HEK293 (cell line): ENCODE results near the gene POLR1E.

Source experiments
- GFI1B ChIP-seq: fragments of 450-650 bp; formaldehyde crosslinking; IDR thresholded peaks from 2 replicates; pipeline ENCODE4 v1.5.1; 2016; ENCODE audit warnings: missing biosample characterization, missing genetic modification characterization
- KLF17 ChIP-seq: fragments of 450-650 bp; formaldehyde crosslinking; IDR thresholded peaks from 2 replicates; pipeline ENCODE4 v1.5.1; 2016; ENCODE audit warnings: missing biosample characterization, missing genetic modification characterization
- OVOL3 ChIP-seq: fragments of 450-650 bp; formaldehyde crosslinking; IDR thresholded peaks from 2 replicates; pipeline ENCODE4 v1.5.1; 2016; ENCODE audit warnings: missing biosample characterization, missing genetic modification characterization
- PRDM1 ChIP-seq: fragments of 450-650 bp; formaldehyde crosslinking; IDR thresholded peaks from 2 replicates; pipeline ENCODE4; 2016; ENCODE audit warnings: missing biosample characterization, missing genetic modification characterization
- RBAK ChIP-seq: fragments of 450-650 bp; formaldehyde crosslinking; IDR thresholded peaks from 2 replicates; pipeline ENCODE4 v1.5.1; 2016; ENCODE audit warnings: missing biosample characterization, missing genetic modification characterization
- SCRT1 ChIP-seq: fragments of 450-650 bp; formaldehyde crosslinking; IDR thresholded peaks from 2 replicates; pipeline ENCODE4 v1.5.1; 2016; ENCODE audit warnings: missing biosample characterization, missing genetic modification characterization, borderline replicate concordance
- SP2 ChIP-seq: fragments of 450-650 bp; formaldehyde crosslinking; IDR thresholded peaks from 2 replicates; pipeline ENCODE4 v1.5.1; 2016; ENCODE audit warnings: missing biosample characterization, missing genetic modification characterization
- ZBTB20 ChIP-seq: fragments of 450-650 bp; formaldehyde crosslinking; IDR thresholded peaks from 2 replicates; pipeline ENCODE4 v1.5.1; 2016; ENCODE audit warnings: missing biosample characterization, missing genetic modification characterization
- ZBTB21 ChIP-seq: fragments of 450-650 bp; formaldehyde crosslinking; IDR thresholded peaks from 2 replicates; pipeline ENCODE4 v1.5.1; 2017; ENCODE audit warnings: missing biosample characterization, missing genetic modification characterization
- ZBTB49 ChIP-seq: fragments of 450-650 bp; formaldehyde crosslinking; IDR thresholded peaks from 2 replicates; pipeline ENCODE4 v1.5.1; 2016; ENCODE audit warnings: missing biosample characterization, missing genetic modification characterization, low read depth
- ZBTB7A ChIP-seq: fragments of 450-650 bp; formaldehyde crosslinking; IDR thresholded peaks from 2 replicates; pipeline ENCODE4 v1.5.1; 2016; ENCODE audit warnings: low read depth, missing biosample characterization, missing genetic modification characterization
- ZEB2 ChIP-seq: fragments of 450-650 bp; formaldehyde crosslinking; IDR thresholded peaks from 2 replicates; pipeline ENCODE4 v1.5.1; 2016; ENCODE audit warnings: missing biosample characterization, missing genetic modification characterization
- ZNF114 ChIP-seq: fragments of 450-650 bp; formaldehyde crosslinking; IDR thresholded peaks from 2 replicates; pipeline ENCODE4 v1.5.0; 2017; ENCODE audit warnings: missing biosample characterization, missing genetic modification characterization
- ZNF133 ChIP-seq: fragments of 450-650 bp; formaldehyde crosslinking; IDR thresholded peaks from 2 replicates; pipeline ENCODE4 v1.5.1; 2016; ENCODE audit warnings: missing biosample characterization, missing genetic modification characterization
- ZNF184 ChIP-seq: fragments of 450-650 bp; IDR thresholded peaks from 2 replicates; pipeline ENCODE4 v1.5.1; 2018; ENCODE audit warnings: missing biosample characterization, mild to moderate bottlenecking, missing genetic modification characterization
- ZNF211 ChIP-seq: fragments of 450-650 bp; formaldehyde crosslinking; IDR thresholded peaks from 2 replicates; pipeline ENCODE4 v1.5.1; 2016; ENCODE audit warnings: low read depth, missing biosample characterization, missing genetic modification characterization
- ZNF221 ChIP-seq: fragments of 450-650 bp; formaldehyde crosslinking; IDR thresholded peaks from 2 replicates; pipeline ENCODE4 v1.5.1; 2017; ENCODE audit warnings: missing biosample characterization, missing genetic modification characterization, borderline replicate concordance
- ZNF248 ChIP-seq: fragments of 450-650 bp; formaldehyde crosslinking; IDR thresholded peaks from 2 replicates; pipeline ENCODE4 v1.5.1; 2017; ENCODE audit warnings: missing biosample characterization, missing genetic modification characterization
- ZNF274 ChIP-seq, 2 experiments: fragments of 200-500 bp in 1 of 2; fragments of 450-650 bp in 1 of 2; sonication (Bioruptor generic) in 1 of 2; formaldehyde crosslinking in 1 of 2; IDR thresholded peaks; 2 replicates each; pipeline versions ENCODE4 v1.5.1 to v1.6.1; 2014 to 2016; ENCODE audit warnings: borderline replicate concordance in 1 of 2, inconsistent platforms in 1 of 2, low read length in 1 of 2, missing biosample characterization in 1 of 2, missing genetic modification characterization in 1 of 2
- ZNF362 ChIP-seq: fragments of 450-650 bp; formaldehyde crosslinking; IDR thresholded peaks from 2 replicates; pipeline ENCODE4 v1.5.1; 2016; ENCODE audit warnings: missing biosample characterization, missing genetic modification characterization
- ZNF366 ChIP-seq: fragments of 450-650 bp; formaldehyde crosslinking; conservative IDR thresholded peaks from 2 replicates; pipeline ENCODE4 v1.5.1; 2016; ENCODE audit warnings: missing biosample characterization, missing genetic modification characterization
- ZNF37A ChIP-seq: fragments of 450-650 bp; IDR thresholded peaks from 2 replicates; pipeline ENCODE4 v1.5.1; 2018; ENCODE audit warnings: missing biosample characterization, missing genetic modification characterization
- ZNF404 ChIP-seq: fragments of 450-650 bp; formaldehyde crosslinking; IDR thresholded peaks from 2 replicates; pipeline ENCODE4 v1.5.1; 2017; ENCODE audit warnings: missing biosample characterization, missing genetic modification characterization
- ZNF426 ChIP-seq: fragments of 450-650 bp; formaldehyde crosslinking; IDR thresholded peaks from 2 replicates; pipeline ENCODE4 v1.5.1; 2017; ENCODE audit warnings: missing biosample characterization, missing genetic modification characterization, mild to moderate bottlenecking, inconsistent platforms, moderate library complexity
- ZNF473 ChIP-seq: fragments of 450-650 bp; formaldehyde crosslinking; IDR thresholded peaks from 2 replicates; pipeline ENCODE4 v1.5.1; 2017; ENCODE audit warnings: missing biosample characterization, missing genetic modification characterization
- ZNF529 ChIP-seq: fragments of 450-650 bp; formaldehyde crosslinking; IDR thresholded peaks from 2 replicates; pipeline ENCODE4 v1.5.1; 2017; ENCODE audit warnings: missing genetic modification characterization, missing biosample characterization; ENCODE audit not compliant: insufficient replicate concordance
- ZNF530 ChIP-seq: fragments of 450-650 bp; formaldehyde crosslinking; IDR thresholded peaks from 2 replicates; pipeline ENCODE4 v1.5.1; 2016; ENCODE audit warnings: low read depth, missing biosample characterization, missing genetic modification characterization
- ZNF558 ChIP-seq: fragments of 450-650 bp; formaldehyde crosslinking; IDR thresholded peaks from 2 replicates; pipeline ENCODE4 v1.5.1; 2016; ENCODE audit warnings: missing biosample characterization, missing genetic modification characterization
- ZNF621 ChIP-seq: fragments of 450-650 bp; formaldehyde crosslinking; IDR thresholded peaks from 2 replicates; pipeline ENCODE4 v1.5.1; 2017; ENCODE audit warnings: missing biosample characterization, missing genetic modification characterization
- ZNF624 ChIP-seq: fragments of 450-650 bp; formaldehyde crosslinking; IDR thresholded peaks from 2 replicates; pipeline ENCODE4 v1.5.1; 2017; ENCODE audit warnings: missing biosample characterization, missing genetic modification characterization
- ZNF660 ChIP-seq: fragments of 450-650 bp; IDR thresholded peaks from 2 replicates; pipeline ENCODE4 v1.5.1; 2018; ENCODE audit warnings: missing biosample characterization, mild to moderate bottlenecking, missing genetic modification characterization
- ZNF670 ChIP-seq: fragments of 450-650 bp; formaldehyde crosslinking; IDR thresholded peaks from 2 replicates; pipeline ENCODE4 v1.5.1; 2016; ENCODE audit warnings: missing biosample characterization, missing genetic modification characterization, low read depth
- ZNF704 ChIP-seq: fragments of 450-650 bp; formaldehyde crosslinking; IDR thresholded peaks from 2 replicates; pipeline ENCODE4 v1.5.1; 2016; ENCODE audit warnings: missing biosample characterization, missing genetic modification characterization
- ZNF792 ChIP-seq: fragments of 450-650 bp; formaldehyde crosslinking; IDR thresholded peaks from 2 replicates; pipeline ENCODE4 v1.5.1; 2016; ENCODE audit warnings: missing biosample characterization, missing genetic modification characterization
- ZNF830 ChIP-seq: fragments of 450-650 bp; IDR thresholded peaks from 2 replicates; pipeline ENCODE4 v1.5.0; 2018; ENCODE audit warnings: missing biosample characterization, missing genetic modification characterization, low read depth, mild to moderate bottlenecking, moderate library complexity
- ZNF837 ChIP-seq: fragments of 450-650 bp; formaldehyde crosslinking; IDR thresholded peaks from 2 replicates; pipeline ENCODE4 v1.5.1; 2016; ENCODE audit warnings: missing biosample characterization, missing genetic modification characterization
- ZNF843 ChIP-seq: fragments of 450-650 bp; formaldehyde crosslinking; IDR thresholded peaks from 2 replicates; pipeline ENCODE4 v1.5.1; 2016; ENCODE audit warnings: missing biosample characterization, missing genetic modification characterization

The POLR1E gene

GRCh38 chr9:37464426-37465248 lies 21.1 kb upstream of the POLR1E start (continued):
- TF ChIP-seq ZNF362 (tag by site-specific recombination) (no peak), ZNF211 (tag by site-specific recombination) (no peak), ZNF221 (no peak), ZNF473 (tag by site-specific recombination) (no peak), ZNF624 (tag by site-specific recombination) (no peak), ZNF114 (tag by site-specific recombination) (no peak), ZNF704 (tag by site-specific recombination) (no peak), ZNF670 (tag by site-specific recombination) (no peak), ZNF621 (no peak), ZBTB21 (tag by site-specific recombination) (no peak), ZNF837 (tag by site-specific recombination) (no peak), ZNF133 (tag by site-specific recombination) (no peak), ZBTB7A (tag by site-specific recombination) (no peak), ZNF843 (0 out of 2 replicates have a peak, but pooled peaks have one; percentile 11), ZNF184 (no peak), ZNF792 (tag by site-specific recombination) (no peak), ZEB2 (tag by site-specific recombination) (peak; percentile 75; the same call in 1 of the 2 replicates), ZBTB49 (tag by site-specific recombination) (no peak), SCRT1 (tag by site-specific recombination) (no peak), ZNF37A (no peak), ZNF274 (IDR thresholded peaks at IDR 0.05; ENCODE audit: low read length) (no peak), ZNF274 (tag by site-specific recombination; IDR thresholded peaks at IDR 0.05; ENCODE audit: borderline replicate concordance) (no peak), ZNF426 (tag by site-specific recombination) (no peak), RBAK (tag by site-specific recombination) (no peak), ZBTB20 (tag by site-specific recombination) (peak; percentile 62; the same call in 1 of the 2 replicates), ZNF830 (tag by site-specific recombination) (no peak), SP2 (tag by site-specific recombination) (peak; percentile 18), ZNF660 (0 out of 2 replicates have a peak, but pooled peaks have one; percentile 15), ZNF529 (tag by site-specific recombination) (no peak), ZNF558 (tag by site-specific recombination) (no peak), OVOL3 (tag by site-specific recombination) (no peak), GFI1B (tag by site-specific recombination) (no peak), ZNF366 (tag by site-specific recombination) (no peak), ZNF404 (tag by site-specific recombination) (no peak), ZNF248 (tag by site-specific recombination) (no peak), PRDM1 (tag by site-specific recombination) (no peak), ZNF530 (tag by site-specific recombination) (no peak), KLF17 (tag by site-specific recombination) (0 out of 2 replicates have a peak, but pooled peaks have one; percentile 25)
